Endothelial cell of umbilical vein (primary cell): ENCODE data around the gene TRAPPC4. TPM values are rescaled to one million over a fixed set of nuclear protein-coding genes. Genes with fewer than 3 reads are reported as not detected.
A peak's percentile ranks its signal among the peaks of the same experiment; 100 is the strongest.

ENCODE experiments used
- BruUV-seq: library from RNA; stranded (reverse); fragments of 400-500 nt; replicated peaks from 2 replicates; lab custom pipeline; 2021; lab: Mats Ljungman, UMichigan
- CTCF ChIA-PET: fragments of 300-600, 350-600 bp; sonication (Branson Sonifier 250); formaldehyde crosslinking; loops from one replicate; lab custom pipeline; 2021; ENCODE audit warnings: antibody characterized with exemption, inconsistent platforms; lab: Charles Lee
- POLR2A ChIA-PET: fragments of 300-600, 350-600 bp; sonication (Branson Sonifier 250); formaldehyde crosslinking; loops from one replicate; lab custom pipeline; 2021; ENCODE audit warnings: antibody characterized with exemption, inconsistent platforms; lab: Charles Lee
- DNase-seq: peaks from one replicate; pipeline ENCODE4 v3.0.0-alpha.2; 2011; ENCODE audit warnings: low read depth, low spot score
- FAIRE-seq: peaks from 2 replicates; lab custom pipeline; 2011; peaks lifted over from hg19 to GRCh38; lab: Jason Lieb, UNC
- H2AFZ ChIP-seq: 2 replicates; pipeline ENCODE4 v1.6.0; 2012; ENCODE audit warnings: low read depth, low read length, control low read depth, inconsistent platforms
- H3K27ac ChIP-seq: 2 replicates; pipeline ENCODE4 v1.5.1; 2011; ENCODE audit warnings: low read depth, mild to moderate bottlenecking, control low read depth, low read length, moderate library complexity; ENCODE audit not compliant: insufficient read depth
- H3K27me3 ChIP-seq, 2 experiments: 2 replicates each; pipeline versions ENCODE4 v1.6.0 to v1.6.1; 2011; ENCODE audit warnings: low read length in 2 of 2, mixed read lengths in 1 of 2; ENCODE audit not compliant: control insufficient read depth in 2 of 2, insufficient read depth in 2 of 2
- H3K36me3 ChIP-seq, 2 experiments: 2 replicates in 1 of 2; 3 replicates in 1 of 2; pipeline ENCODE4 v1.5.1; 2011; ENCODE audit warnings: low read length in 2 of 2, mild to moderate bottlenecking in 1 of 2, moderate library complexity in 1 of 2; ENCODE audit not compliant: control insufficient read depth in 2 of 2, insufficient read depth in 2 of 2; ENCODE audit errors: extremely low read depth in 1 of 2
- H3K4me1 ChIP-seq: 3 replicates; pipeline ENCODE4 v1.5.1; 2011; ENCODE audit warnings: mild to moderate bottlenecking, low read length; ENCODE audit not compliant: control insufficient read depth, insufficient read depth; ENCODE audit errors: extremely low read depth
- H3K4me2 ChIP-seq: 2 replicates; pipeline ENCODE4 v1.6.1; 2011; ENCODE audit warnings: low read length, control low read depth, mixed read lengths; ENCODE audit not compliant: insufficient read depth
- H3K4me3 ChIP-seq, 3 experiments: fragments of 200-600 bp in 1 of 3; sonication (generic), shearing (Covaris generic) in 1 of 3; replicated peaks in 1 of 3; 2 replicates each; pipeline ENCODE4 v1.5.1; 2011 to 2016; ENCODE audit warnings: control low read depth in 3 of 3, low read length in 3 of 3, mild to moderate bottlenecking in 2 of 3, inconsistent platforms in 1 of 3, low read depth in 1 of 3, moderate library complexity in 1 of 3; ENCODE audit not compliant: insufficient read depth in 1 of 3
- H3K79me2 ChIP-seq: 2 replicates; pipeline ENCODE4 v1.6.0; 2012; ENCODE audit warnings: low read length, inconsistent platforms; ENCODE audit not compliant: control insufficient read depth, insufficient read depth
- H3K9ac ChIP-seq: replicated peaks from 2 replicates; pipeline ENCODE3; 2011; ENCODE audit warnings: low read length, control low read depth; ENCODE audit not compliant: insufficient read depth; ENCODE audit errors: extremely low read depth
- H3K9me1 ChIP-seq: replicated peaks from 3 replicates; pipeline ENCODE4 v1.6.0; 2011; ENCODE audit warnings: mild to moderate bottlenecking, low read length; ENCODE audit not compliant: control insufficient read depth, insufficient read depth; ENCODE audit errors: extremely low read depth
- H3K9me3 ChIP-seq: replicated peaks from 2 replicates; pipeline ENCODE4 v1.5.1; 2012; ENCODE audit warnings: low read length, inconsistent platforms; ENCODE audit not compliant: control insufficient read depth, insufficient read depth
- H4K20me1 ChIP-seq: replicated peaks from 2 replicates; pipeline ENCODE3; 2011; ENCODE audit warnings: mild to moderate bottlenecking, low read length; ENCODE audit not compliant: control insufficient read depth, insufficient read depth; ENCODE audit errors: extremely low read depth
- CTCF ChIP-seq, 2 donors: IDR thresholded peaks; 1 replicate in 1 of 2; 2 replicates in 1 of 2; pipeline ENCODE4 v1.5.1; 2011; ENCODE audit warnings: low read length in 2 of 2, mild to moderate bottlenecking in 2 of 2, moderate library complexity in 2 of 2, control low read depth in 1 of 2, inconsistent platforms in 1 of 2, low read depth in 1 of 2; ENCODE audit not compliant: insufficient read depth in 1 of 2; ENCODE audit errors: extremely low read depth in 1 of 2
- EZH2 ChIP-seq: IDR thresholded peaks from 2 replicates; pipeline ENCODE4 v1.6.1; 2012; ENCODE audit warnings: borderline replicate concordance, low read depth, mild to moderate bottlenecking, moderate library complexity, low read length, inconsistent platforms; ENCODE audit not compliant: severe bottlenecking
- FOS ChIP-seq: IDR thresholded peaks from 2 replicates; pipeline ENCODE4 v1.6.1; 2011; ENCODE audit warnings: mild to moderate bottlenecking, low read length, moderate library complexity, borderline replicate concordance; ENCODE audit not compliant: insufficient read depth
- GATA2 ChIP-seq: IDR thresholded peaks from 2 replicates; pipeline ENCODE4 v1.7.0; 2011; ENCODE audit warnings: low read depth, mild to moderate bottlenecking, moderate library complexity, mixed read lengths, low read length; ENCODE audit not compliant: insufficient read length, insufficient read depth
- JUN ChIP-seq: IDR thresholded peaks from 2 replicates; pipeline ENCODE4 v1.6.1; 2011; ENCODE audit warnings: borderline replicate concordance, low read depth; ENCODE audit not compliant: insufficient read length, insufficient read depth
- MAX ChIP-seq: IDR thresholded peaks from 2 replicates; pipeline ENCODE4 v1.6.1; 2011; ENCODE audit not compliant: insufficient read depth, insufficient read length
- MYC ChIP-seq: IDR thresholded peaks from one replicate; pipeline ENCODE4 v1.6.1; 2011; ENCODE audit warnings: mild to moderate bottlenecking, low read depth, low read length
- POLR2A ChIP-seq: IDR thresholded peaks from 2 replicates; pipeline ENCODE4 v1.6.1; 2012; ENCODE audit warnings: low read depth, mild to moderate bottlenecking, control low read depth, low read length
- POLR2AphosphoS5 ChIP-seq: IDR thresholded peaks from 2 replicates; pipeline ENCODE4 v1.6.1; 2012; ENCODE audit warnings: low read depth, mild to moderate bottlenecking, control low read depth, low read length, moderate library complexity; ENCODE audit not compliant: insufficient read depth
- dilution Hi-C: fragments of 300-500 bp; cut with MboI; formaldehyde crosslinking; loops from one replicate; pipeline ENCODE4 v1.15.0; 2019; ENCODE audit warnings: low sequenced_read_pairs; ENCODE audit not compliant: extremely low pct_ligation_motif_present
- intact Hi-C: fragments of 100-400 bp; cut with micrococcal nuclease; formaldehyde crosslinking; loops from one replicate; pipeline ENCODE4 v1.10.0; 2022
- microRNA-seq: library from miRNA; unstranded; fragments of <30 nt; microRNA quantifications from one replicate; pipeline ENCODE4 v1.2.0, GENCODE V29; 2021; ENCODE audit warnings: borderline number of aligned reads, borderline replicate concordance
- polyA plus RNA-seq, 4 experiments: library from polyadenylated mRNA; depleted of rRNA in 3 of 4; stranded (reverse) in 3 of 4; unstranded in 1 of 4; fragments of >200 nt; gene quantifications; 2 replicates each; pipeline versions ENCODE4 v1.2.1 to v1.2.3, GENCODE V29; 2011 to 2012; ENCODE audit warnings: missing spikeins in 1 of 4
- small RNA-seq: library from RNA; depleted of rRNA; stranded (forward); fragments of <200 nt; gene quantifications from one replicate; pipeline ENCODE3, GENCODE V24; 2012; ENCODE audit warnings: low replicate concordance, low read depth; ENCODE audit not compliant: insufficient read depth, insufficient read length
- total RNA-seq: library from RNA; stranded (reverse); gene quantifications from 2 replicates; pipeline ENCODE4 v1.2.3, GENCODE V29; 2021

TRAPPC4 gene
- total and polyA plus RNA-seq, 2 donors (not counting 3 experiments of a cell fraction or from before 2014, with no cell fraction given) = 64.2 to 224 TPM

- peak within 1 kb of the TSS; percentile 88 for H3K4me2 ChIP-seq
- peaks cover 14% of the 10 kb centered on the region for H3K79me2 ChIP-seq
- H3K36me3 ChIP-seq = peaks cover 4 to 8% of the 10 kb centered on the region in 2 experiments
- H3K27ac ChIP-seq = peak within 1 kb of the TSS; percentile 45
- peak within 1 kb of the TSS; percentile 89 for H2AFZ ChIP-seq
- TSS peak; percentile 78 for BruUV-seq
- no peaks in the 10 kb centered on the region for H4K20me1 ChIP-seq
- H3K4me1 ChIP-seq = peaks cover 3% of the 10 kb centered on the region
- peak within 1 kb of the TSS; percentile 89 for H3K9ac ChIP-seq
- H3K9me1 ChIP-seq = no peaks in the 10 kb centered on the region
- TF ChIP-seq MYC = no peak
- TF ChIP-seq JUN = no peak
- TF ChIP-seq EZH2 = no peak
- TF ChIP-seq FOS = no peak
- TF ChIP-seq POLR2AphosphoS5 = peak; percentile 94
- TF ChIP-seq MAX = peak; percentile 97
- no peak for TF ChIP-seq CTCF (IDR thresholded peaks at IDR 0.05; ENCODE audit: extremely low read depth in 1 of 2, insufficient read depth in 1 of 2, low read depth in 1 of 2, low read length in 2 of 2)
- no peak for TF ChIP-seq GATA2
- TF ChIP-seq POLR2A = peak; percentile 91
- peak; percentile 95 for DNase-seq
- peak within 1 kb of the TSS; percentile 56 to 97 (median 64) for H3K4me3 ChIP-seq
- no peaks in the 10 kb centered on the region for H3K9me3 ChIP-seq
- intact Hi-C loops = loop anchor here (1.0 to 5.0 kb wide), 5 partner anchors 10 to 250 kb away; partner anchors contain the start of genes DPAGT1, HMBS, HYOU1 and MCAM
- ChIA-PET CTCF (interaction anchor here (0.8 to 2.4 kb wide), 15 partner anchors 9 to 289 kb away, joined by 3 to 29 read pairs (median 6); partner anchors contain the start of genes DPAGT1, HMBS, HYOU1 and NHERF4), POLR2A (interaction anchor here (0.7 to 2.0 kb wide), 5 partner anchors 10 to 34 kb away, joined by 3 to 13 read pairs (median 7); partner anchors contain the start of genes DPAGT1, HMBS and HYOU1)
- FAIRE-seq = peak; percentile 95
- dilution Hi-C loops = no loop called here
- no peaks in the 10 kb centered on the region for H3K27me3 ChIP-seq
Observed at GRCh38 chr11:119067371-119068222, 49.0 kb downstream of the TRAPPC4 start, which contains the start of gene VPS11. TSS of gene VPS11 (plus strand) at chr11:119067818. CDS start at chr11:119067824, 6 bp downstream.

Small RNA genes lying within 50 kb of the gene (microRNA-seq; reads per million reads assigned to microRNA genes)
- gene MIR3656 = not detected

Small RNA genes lying within 50 kb of the gene (small RNA-seq; reads per million reads assigned to genes)
- gene AP003392.2 (not detected), gene RF00017 (not detected), gene RF00019 (not detected)

Other genes with a start within 250 kb of the TRAPPC4 start
- gene DDX6, start 227.6 kb upstream of the TRAPPC4 start, total RNA-seq = 132 and 138 TPM in 2 replicates
- gene DDX6, start 227.6 kb upstream of the TRAPPC4 start, polyA plus RNA-seq = 13.2 and 19.1 TPM in 2 replicates
- gene CXCR5, start 134.9 kb upstream of the TRAPPC4 start, total RNA-seq = not detected in 2 replicates
- gene CXCR5, start 134.9 kb upstream of the TRAPPC4 start, polyA plus RNA-seq = not detected in 2 replicates
- 44.7 and 48.8 TPM in 2 replicates for gene BCL9L, start 92.8 kb upstream of the TRAPPC4 start, total RNA-seq
- gene BCL9L, start 92.8 kb upstream of the TRAPPC4 start, polyA plus RNA-seq = 7.3 and 10.2 TPM in 2 replicates
- gene UPK2, start 62.5 kb upstream of the TRAPPC4 start, total RNA-seq = not detected in 2 replicates
- gene UPK2, start 62.5 kb upstream of the TRAPPC4 start, polyA plus RNA-seq = 0.11 and 0.13 TPM in 2 replicates
- gene FOXR1, start 47.0 kb upstream of the TRAPPC4 start, total RNA-seq = not detected in 2 replicates
- gene FOXR1, start 47.0 kb upstream of the TRAPPC4 start, polyA plus RNA-seq = not detected in 2 replicates
- gene CENATAC, start 20.6 kb upstream of the TRAPPC4 start, total RNA-seq = 39.0 and 41.8 TPM in 2 replicates
- 14.2 and 14.6 TPM in 2 replicates for gene CENATAC, start 20.6 kb upstream of the TRAPPC4 start, polyA plus RNA-seq
- gene RPS25, start 423 bp upstream of the TRAPPC4 start, total RNA-seq = 992 and 1,027 TPM in 2 replicates
- 579 and 887 TPM in 2 replicates for gene RPS25, start 423 bp upstream of the TRAPPC4 start, polyA plus RNA-seq
- gene SLC37A4, start 12.1 kb downstream of the TRAPPC4 start, total RNA-seq = 19.9 and 21.5 TPM in 2 replicates
- 36.5 and 41.9 TPM in 2 replicates for gene SLC37A4, start 12.1 kb downstream of the TRAPPC4 start, polyA plus RNA-seq
- gene HYOU1, start 38.4 kb downstream of the TRAPPC4 start, total RNA-seq = 286 and 302 TPM in 2 replicates
- 318 and 355 TPM in 2 replicates for gene HYOU1, start 38.4 kb downstream of the TRAPPC4 start, polyA plus RNA-seq
- gene VPS11, start 49.1 kb downstream of the TRAPPC4 start, total RNA-seq = 27.0 and 31.0 TPM in 2 replicates
- gene VPS11, start 49.1 kb downstream of the TRAPPC4 start, polyA plus RNA-seq = 25.4 and 26.4 TPM in 2 replicates
- gene HMBS, start 66.1 kb downstream of the TRAPPC4 start, total RNA-seq = 13.5 and 16.1 TPM in 2 replicates
- 23.9 and 24.8 TPM in 2 replicates for gene HMBS, start 66.1 kb downstream of the TRAPPC4 start, polyA plus RNA-seq
- 48.4 and 62.0 TPM in 2 replicates for gene DPAGT1, start 83.1 kb downstream of the TRAPPC4 start, total RNA-seq
- gene DPAGT1, start 83.1 kb downstream of the TRAPPC4 start, polyA plus RNA-seq = 203 and 212 TPM in 2 replicates
- 10.4 and 10.5 TPM in 2 replicates for gene C2CD2L, start 88.6 kb downstream of the TRAPPC4 start, total RNA-seq
- gene C2CD2L, start 88.6 kb downstream of the TRAPPC4 start, polyA plus RNA-seq = 9.1 and 10.2 TPM in 2 replicates
- gene HINFP, start 102.8 kb downstream of the TRAPPC4 start, total RNA-seq = 32.6 and 33.4 TPM in 2 replicates
- 30.8 and 34.6 TPM in 2 replicates for gene HINFP, start 102.8 kb downstream of the TRAPPC4 start, polyA plus RNA-seq
- 0.67 and 1.7 TPM in 2 replicates for gene ABCG4, start 130.3 kb downstream of the TRAPPC4 start, total RNA-seq
- 1.0 TPM in 2 replicates for gene ABCG4, start 130.3 kb downstream of the TRAPPC4 start, polyA plus RNA-seq
- gene NLRX1, start 150.0 kb downstream of the TRAPPC4 start, total RNA-seq = 14.6 and 15.1 TPM in 2 replicates
- gene NLRX1, start 150.0 kb downstream of the TRAPPC4 start, polyA plus RNA-seq = 15.5 and 18.3 TPM in 2 replicates
- gene NHERF4, start 166.7 kb downstream of the TRAPPC4 start, total RNA-seq = not detected in 2 replicates
- gene NHERF4, start 166.7 kb downstream of the TRAPPC4 start, polyA plus RNA-seq = not detected in 2 replicates
- gene CBL, start 187.6 kb downstream of the TRAPPC4 start, total RNA-seq = 40.1 and 41.5 TPM in 2 replicates
- 12.5 and 15.5 TPM in 2 replicates for gene CBL, start 187.6 kb downstream of the TRAPPC4 start, polyA plus RNA-seq